Stimulated activated CD4-positive, alpha-beta T cell treated with anti-CD3 and anti-CD28 coated beads, Interleukin-15, amount 100 ng/mL, for 1 hour (primary cell): ENCODE data around the gene THAP4.
"Not testable (repeated sequence)": the region's sequence is repeated elsewhere in the genome, so short reads cannot be mapped to it uniquely, and the experiment has no call there.

Source experiments
- DNase-seq, 2 donors: peaks; one replicate each; pipeline ENCODE4 v3.0.0-alpha.2; 2020; ENCODE audit warnings: low read depth in 1 of 2, low spot score in 1 of 2

THAP4 gene

DNA sequence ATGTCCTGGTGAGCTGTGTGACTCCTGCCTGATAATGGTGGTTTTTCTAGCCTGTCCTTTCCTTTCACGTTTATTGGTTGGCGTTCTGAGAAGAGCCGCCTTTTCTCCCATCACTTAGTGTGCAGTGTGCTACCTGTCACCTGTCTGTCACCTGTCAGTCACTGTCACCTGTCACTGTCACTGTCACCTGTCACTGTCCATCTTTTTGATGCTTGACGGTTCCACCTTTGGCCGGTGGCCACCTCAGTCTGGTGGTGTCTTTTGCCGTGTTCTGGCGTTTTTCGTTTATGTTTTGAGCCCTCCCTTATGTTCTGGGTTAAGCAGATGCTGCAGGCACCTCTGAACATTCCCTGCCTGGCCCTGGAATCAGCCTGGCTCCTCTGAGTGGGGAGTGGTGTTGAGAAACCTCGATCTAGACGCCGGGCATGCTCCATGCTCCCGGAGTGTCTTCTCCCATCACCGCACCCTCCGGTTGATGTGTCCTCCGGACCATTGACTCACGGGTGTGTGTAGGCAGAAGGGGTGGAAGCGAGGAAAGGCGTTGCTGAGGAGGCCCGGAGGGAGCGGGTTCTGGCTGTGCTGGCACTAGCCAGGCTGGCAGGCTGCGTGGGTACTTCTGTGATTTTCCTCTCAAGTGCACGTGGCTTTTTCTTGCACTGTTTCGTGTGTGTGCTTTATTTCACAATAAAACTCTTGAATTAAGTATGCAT is 28.9 kb upstream of the THAP4 start:
- no peak for DNase-seq

GRCh38 chr2:241662731-241663130 is 25.8 kb upstream of the THAP4 start:
- DNase-seq: not testable (repeated sequence)

DNA sequence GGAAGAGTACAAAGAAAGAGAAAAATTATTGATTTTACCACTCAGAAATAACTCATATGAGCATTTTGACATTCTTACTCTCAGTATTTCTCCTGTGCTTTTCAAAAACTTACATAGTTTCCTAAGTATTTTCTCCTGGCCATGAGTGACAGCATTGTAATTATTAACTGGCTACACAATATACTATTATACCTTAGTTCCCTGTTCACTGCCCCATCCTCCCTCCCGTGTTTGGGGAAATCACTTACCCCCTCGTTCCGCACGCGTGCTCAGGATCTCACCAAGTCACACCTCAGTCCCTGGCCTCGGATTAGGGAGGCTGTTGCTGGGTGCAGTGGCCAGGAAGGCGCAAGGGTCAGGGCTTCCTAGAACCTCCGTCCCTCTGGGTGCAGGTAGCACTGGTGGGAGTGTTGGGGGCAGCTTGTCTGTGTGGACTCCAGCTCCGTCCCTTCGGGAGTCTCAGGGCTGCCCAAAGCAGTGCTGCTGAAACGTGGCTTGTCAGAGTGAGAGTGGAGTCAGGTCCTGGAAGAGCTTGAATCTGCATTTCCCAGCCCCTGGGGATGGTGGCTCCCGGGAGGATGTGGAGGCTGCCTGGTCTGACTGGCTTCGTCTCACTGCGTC is 23.7 kb upstream of the THAP4 start:
- DNase-seq: no peak

- DNase-seq: peak in 1 of 2 donors; percentile 14
Observed at GRCh38 chr2:241659150-241659739, 22.3 kb upstream of the THAP4 start.

DNA sequence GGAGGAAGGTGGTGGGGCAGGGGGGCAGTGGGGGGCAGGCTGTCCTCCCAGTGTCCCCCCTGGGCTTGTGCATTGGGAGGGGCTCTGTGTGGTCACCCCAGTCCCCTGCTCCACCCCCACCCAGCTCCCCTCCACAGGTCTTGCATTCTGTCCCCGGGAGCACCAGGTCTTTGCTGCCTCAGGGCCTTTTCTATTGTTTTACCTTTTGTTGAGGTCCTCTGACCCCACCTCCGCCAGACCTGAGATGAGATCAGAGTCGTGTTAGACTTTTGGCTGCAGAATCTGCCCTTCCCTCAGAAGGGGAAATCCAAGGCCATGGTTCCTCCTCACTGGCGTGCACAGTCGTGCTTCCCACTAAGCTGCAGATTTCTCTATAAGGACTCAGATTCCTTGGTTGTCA is 21.3 kb upstream of the THAP4 start:
- DNase-seq: no peak

GRCh38 chr2:241657786-241658254 is 20.9 kb upstream of the THAP4 start:
- DNase-seq: no peak

GRCh38 chr2:241656190-241656741 is 19.3 kb upstream of the THAP4 start:
- DNase-seq: no peak

GRCh38 chr2:241655516-241656189 is 18.7 kb upstream of the THAP4 start:
- DNase-seq: no peak

DNA sequence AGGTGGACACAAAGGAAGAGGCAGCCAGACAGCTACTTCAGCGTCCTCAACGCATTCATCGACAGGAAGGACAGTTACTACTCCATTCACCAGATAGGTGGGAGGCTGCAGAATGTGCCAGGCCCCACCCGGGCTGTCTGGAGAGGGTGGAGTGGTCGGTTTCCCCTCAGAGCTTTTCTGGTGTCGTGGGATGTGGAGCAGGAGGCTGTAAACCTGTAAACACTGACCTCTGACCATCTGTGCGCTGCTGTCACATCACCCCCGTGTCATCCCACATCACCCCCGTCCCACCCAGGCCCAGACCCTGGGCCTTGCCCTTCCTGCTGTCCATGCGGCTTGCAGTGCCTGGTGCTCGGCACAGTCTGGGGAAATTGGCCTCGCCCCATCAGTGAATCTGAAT is 17.6 kb upstream of the THAP4 start:
- no peak for DNase-seq

- DNase-seq: no peak
Observed at GRCh38 chr2:241653210-241653750, 16.3 kb upstream of the THAP4 start.

DNA sequence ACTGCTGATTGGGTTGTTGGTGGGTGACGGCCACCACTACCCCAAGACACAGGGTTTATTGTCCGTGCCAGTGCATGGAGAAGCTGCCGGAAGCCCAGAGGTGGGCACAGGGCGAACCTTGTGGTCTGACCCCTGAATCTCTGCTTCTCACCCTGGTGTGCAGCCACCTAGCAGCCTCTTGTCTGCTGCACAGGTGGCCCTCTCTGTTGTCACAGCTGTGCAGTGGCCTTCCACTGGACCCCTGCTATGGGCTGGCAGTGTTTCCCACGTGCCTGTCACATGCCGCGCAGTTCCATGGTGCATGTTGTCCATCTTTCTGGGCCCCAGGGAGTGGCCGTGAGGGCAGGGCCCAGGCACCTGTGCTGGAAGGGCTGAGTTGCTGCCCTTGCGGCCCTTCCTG is 15.8 kb upstream of the THAP4 start:
- DNase-seq: no peak

- DNase-seq: no peak
Observed at GRCh38 chr2:241652142-241652541, 15.2 kb upstream of the THAP4 start.

DNA sequence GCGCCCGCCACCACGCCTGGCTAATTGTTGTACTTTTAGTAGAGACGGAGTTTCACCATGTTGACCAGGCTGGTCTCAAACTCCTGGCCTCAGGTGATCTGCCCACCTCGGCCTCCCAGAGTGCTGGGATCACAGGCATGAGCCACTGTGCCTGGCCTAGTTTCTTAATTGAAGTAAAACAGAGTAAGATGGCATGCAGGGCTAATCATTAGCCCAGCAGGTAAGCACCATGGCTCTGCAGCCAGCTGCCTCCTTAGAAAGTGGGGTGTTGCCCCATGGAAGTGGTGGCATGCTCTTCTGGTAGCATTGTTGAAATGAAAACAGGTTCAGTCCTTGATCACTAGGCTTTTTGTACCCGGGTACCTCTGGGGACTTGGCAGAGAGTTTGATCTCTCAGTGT is 13.0 kb upstream of the THAP4 start:
- DNase-seq: no peak

- DNase-seq: no peak
Observed at GRCh38 chr2:241649404-241649803, 12.4 kb upstream of the THAP4 start.

GRCh38 chr2:241648453-241648852 is 11.5 kb upstream of the THAP4 start:
- DNase-seq: no peak

- DNase-seq: no peak
Observed at GRCh38 chr2:241645915-241646645, 9.1 kb upstream of the THAP4 start.

- no peak for DNase-seq
Observed at GRCh38 chr2:241645056-241645914, 8.3 kb upstream of the THAP4 start.

DNA sequence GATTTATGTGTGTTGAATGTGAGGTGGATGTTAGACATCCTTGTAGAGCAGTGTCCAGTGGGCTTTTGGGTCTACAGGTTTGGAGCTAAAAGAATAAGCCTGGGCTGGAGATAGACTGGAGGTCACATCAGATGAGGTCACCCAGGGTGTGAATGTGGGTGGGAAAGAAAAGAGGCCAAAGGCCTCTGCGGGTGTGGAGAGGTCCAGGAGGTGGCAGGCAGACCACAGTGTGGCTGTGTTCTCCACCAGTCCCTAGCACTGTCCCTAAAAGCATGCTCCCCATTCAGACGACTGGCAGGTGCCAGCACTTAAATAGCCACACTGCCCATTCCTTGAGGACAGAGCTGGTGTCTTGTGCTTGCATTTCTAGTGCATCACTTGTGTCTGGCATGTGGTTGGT is 4.7 kb upstream of the THAP4 start:
- DNase-seq: no peak

DNA sequence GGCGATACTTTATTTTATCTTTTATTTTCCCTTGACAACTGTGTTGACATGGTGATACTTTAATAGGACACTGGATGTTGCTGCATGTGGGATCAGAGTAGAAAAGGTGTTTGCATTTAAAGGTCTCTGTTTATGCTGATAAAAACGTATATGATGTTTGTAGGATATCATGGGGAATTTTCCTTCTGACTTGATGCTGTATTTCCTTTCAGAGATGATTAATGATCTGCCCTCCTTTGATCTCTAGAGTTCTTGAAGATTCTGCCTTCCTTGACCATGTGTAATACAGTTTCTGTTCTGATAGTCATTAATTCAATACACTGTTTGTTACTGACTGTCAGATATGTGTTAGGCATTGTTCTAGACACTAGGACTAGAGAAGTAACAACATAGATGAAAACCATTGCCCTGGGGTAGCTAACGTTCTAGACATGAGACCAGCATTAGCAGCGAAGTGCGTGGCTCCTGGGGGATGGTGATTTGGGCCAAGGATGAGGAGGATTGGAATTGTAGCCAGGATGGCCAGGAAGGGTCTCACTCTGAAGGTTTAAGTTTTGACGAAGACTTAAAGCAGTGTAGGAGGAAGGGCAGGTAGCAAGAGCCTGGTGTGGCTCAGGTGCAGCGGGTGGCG is 3.3 kb upstream of the THAP4 start:
- DNase-seq: no peak
